Measurements from ENCODE around the gene STK10.
"Not testable (repeated sequence)": the region's sequence is repeated elsewhere in the genome, so short reads cannot be mapped to it uniquely, and the experiment has no call there.

STK10 gene

GRCh38 chr5:172028167-172028566 is 159.9 kb downstream of the STK10 start:
- Histone ChIP-seq H3K4me1 (ENCODE audit: control insufficient read depth, insufficient read depth, low read length) (no peaks in the 10 kb centered on the region), H3K27me3 (ENCODE audit: control insufficient read depth, insufficient read depth, low read length) (no peaks in the 10 kb centered on the region), H3K9me3 (ENCODE audit: control insufficient read depth, insufficient read depth, low read depth, low read length) (peaks cover 21% of the 10 kb centered on the region), H3K27ac (ENCODE audit: low read depth, low read length) (no peak overlapping the region), H3K9ac (ENCODE audit: low read length) (no peak overlapping the region), H3K36me3 (ENCODE audit: control insufficient read depth, insufficient read depth, low read length) (no peaks in the 10 kb centered on the region), H3K4me3 (ENCODE audit: low read depth, low read length) (no peak overlapping the region)

- H3K4me3 ChIP-seq (ENCODE audit: low read depth, low read length); H3K9ac ChIP-seq (ENCODE audit: low read length); H3K27ac ChIP-seq (ENCODE audit: low read depth, low read length); H3K4me1 ChIP-seq (ENCODE audit: control insufficient read depth, insufficient read depth, low read length); H3K27me3 ChIP-seq (ENCODE audit: control insufficient read depth, insufficient read depth, low read length); H3K9me3 ChIP-seq (ENCODE audit: control insufficient read depth, insufficient read depth, low read depth, low read length); H3K36me3 ChIP-seq (ENCODE audit: control insufficient read depth, insufficient read depth, low read length): not testable (repeated sequence)
These were observed 167.8 kb downstream of the STK10 start for GRCh38 chr5:172020110-172020786.

GRCh38 chr5:172015346-172015745 is 172.7 kb downstream of the STK10 start:
- no peak overlapping the region for H3K27ac ChIP-seq (ENCODE audit: low read depth, low read length)
- no peak overlapping the region for H3K9ac ChIP-seq (ENCODE audit: low read length)
- no peaks in the 10 kb centered on the region for H3K36me3 ChIP-seq (ENCODE audit: control insufficient read depth, insufficient read depth, low read length)
- no peaks in the 10 kb centered on the region for H3K27me3 ChIP-seq (ENCODE audit: control insufficient read depth, insufficient read depth, low read length)
- no peaks in the 10 kb centered on the region for H3K9me3 ChIP-seq (ENCODE audit: control insufficient read depth, insufficient read depth, low read depth, low read length)
- no peak overlapping the region for H3K4me3 ChIP-seq (ENCODE audit: low read depth, low read length)
- H3K4me1 ChIP-seq (ENCODE audit: control insufficient read depth, insufficient read depth, low read length) = no peaks in the 10 kb centered on the region

GRCh38 chr5:172010278-172010677 is 177.7 kb downstream of the STK10 start:
- Histone ChIP-seq H3K36me3 (ENCODE audit: control insufficient read depth, insufficient read depth, low read length) (no peaks in the 10 kb centered on the region), H3K4me1 (ENCODE audit: control insufficient read depth, insufficient read depth, low read length) (peaks cover 22% of the 10 kb centered on the region), H3K27me3 (ENCODE audit: control insufficient read depth, insufficient read depth, low read length) (no peaks in the 10 kb centered on the region), H3K9me3 (ENCODE audit: control insufficient read depth, insufficient read depth, low read depth, low read length) (no peaks in the 10 kb centered on the region), H3K27ac (ENCODE audit: low read depth, low read length) (no peak overlapping the region), H3K4me3 (ENCODE audit: low read depth, low read length) (no peak overlapping the region), H3K9ac (ENCODE audit: low read length) (no peak overlapping the region)

GRCh38 chr5:172009536-172010270 is 178.3 kb downstream of the STK10 start:
- H3K27ac ChIP-seq (ENCODE audit: low read depth, low read length) = 0 out of 2 replicates have a peak overlapping the region, but pooled peaks have one; percentile 63

GRCh38 chr5:172008689-172009141 is 179.3 kb downstream of the STK10 start:
- Histone ChIP-seq H3K4me1 (ENCODE audit: control insufficient read depth, insufficient read depth, low read length) (peaks cover 30% of the 10 kb centered on the region), H3K27me3 (ENCODE audit: control insufficient read depth, insufficient read depth, low read length) (no peaks in the 10 kb centered on the region), H3K27ac (ENCODE audit: low read depth, low read length) (peak overlapping the region; percentile 97), H3K9me3 (ENCODE audit: control insufficient read depth, insufficient read depth, low read depth, low read length) (no peaks in the 10 kb centered on the region), H3K36me3 (ENCODE audit: control insufficient read depth, insufficient read depth, low read length) (no peaks in the 10 kb centered on the region), H3K4me3 (ENCODE audit: low read depth, low read length) (peak overlapping the region; percentile 83), H3K9ac (ENCODE audit: low read length) (peak overlapping the region; percentile 95)

More at GRCh38 chr5:172009536-172010270, 178.3 kb downstream of the STK10 start:
- Histone ChIP-seq H3K9me3 (ENCODE audit: control insufficient read depth, insufficient read depth, low read depth, low read length) (no peaks in the 10 kb centered on the region), H3K9ac (ENCODE audit: low read length) (peak overlapping the region; percentile 58), H3K4me1 (ENCODE audit: control insufficient read depth, insufficient read depth, low read length) (peaks cover 27% of the 10 kb centered on the region), H3K4me3 (ENCODE audit: low read depth, low read length) (peak overlapping the region; percentile 83), H3K36me3 (ENCODE audit: control insufficient read depth, insufficient read depth, low read length) (no peaks in the 10 kb centered on the region), H3K27me3 (ENCODE audit: control insufficient read depth, insufficient read depth, low read length) (no peaks in the 10 kb centered on the region)

GRCh38 chr5:172008111-172008455 is 179.9 kb downstream of the STK10 start:
- H3K9ac ChIP-seq (ENCODE audit: low read length) = peak overlapping the region; percentile 95
- peak overlapping the region; percentile 97 for H3K27ac ChIP-seq (ENCODE audit: low read depth, low read length)
- H3K4me1 ChIP-seq (ENCODE audit: control insufficient read depth, insufficient read depth, low read length) = peaks cover 33% of the 10 kb centered on the region
- H3K36me3 ChIP-seq (ENCODE audit: control insufficient read depth, insufficient read depth, low read length) = no peaks in the 10 kb centered on the region
- no peaks in the 10 kb centered on the region for H3K9me3 ChIP-seq (ENCODE audit: control insufficient read depth, insufficient read depth, low read depth, low read length)
- no peaks in the 10 kb centered on the region for H3K27me3 ChIP-seq (ENCODE audit: control insufficient read depth, insufficient read depth, low read length)
- H3K4me3 ChIP-seq (ENCODE audit: low read depth, low read length) = peak overlapping the region; percentile 83

- H3K27ac ChIP-seq (ENCODE audit: low read depth, low read length) = peak overlapping the region; percentile 97
- no peaks in the 10 kb centered on the region for H3K27me3 ChIP-seq (ENCODE audit: control insufficient read depth, insufficient read depth, low read length)
- peak overlapping the region; percentile 83 for H3K4me3 ChIP-seq (ENCODE audit: low read depth, low read length)
- H3K4me1 ChIP-seq (ENCODE audit: control insufficient read depth, insufficient read depth, low read length) = peaks cover 40% of the 10 kb centered on the region
- H3K36me3 ChIP-seq (ENCODE audit: control insufficient read depth, insufficient read depth, low read length) = no peaks in the 10 kb centered on the region
- H3K9me3 ChIP-seq (ENCODE audit: control insufficient read depth, insufficient read depth, low read depth, low read length) = no peaks in the 10 kb centered on the region
- H3K9ac ChIP-seq (ENCODE audit: low read length) = peak overlapping the region; percentile 95
These were observed 180.6 kb downstream of the STK10 start for GRCh38 chr5:172007175-172008110.

GRCh38 chr5:172006321-172007174 is 181.5 kb downstream of the STK10 start, which contains the start of gene FBXW11:
FBXW11 (minus strand) TSS chr5:172006638; CDS start chr5:172006502, 136 bp downstream.
- H3K27me3 ChIP-seq (ENCODE audit: control insufficient read depth, insufficient read depth, low read length) = no peaks in the 10 kb centered on the region
- H3K9me3 ChIP-seq (ENCODE audit: control insufficient read depth, insufficient read depth, low read depth, low read length) = no peaks in the 10 kb centered on the region
- peak within 1 kb of the TSS; percentile 97 for H3K27ac ChIP-seq (ENCODE audit: low read depth, low read length)
- H3K9ac ChIP-seq (ENCODE audit: low read length) = peak within 1 kb of the TSS; percentile 95
- no peaks in the 10 kb centered on the region for H3K36me3 ChIP-seq (ENCODE audit: control insufficient read depth, insufficient read depth, low read length)
- peak within 1 kb of the TSS; percentile 83 for H3K4me3 ChIP-seq (ENCODE audit: low read depth, low read length)
- H3K4me1 ChIP-seq (ENCODE audit: control insufficient read depth, insufficient read depth, low read length) = peaks cover 48% of the 10 kb centered on the region

GRCh38 chr5:172005708-172006320 is 182.2 kb downstream of the STK10 start:
- peak overlapping the region; percentile 83 for H3K4me3 ChIP-seq (ENCODE audit: low read depth, low read length)

More at GRCh38 chr5:172005708-172006320, 182.2 kb downstream of the STK10 start:
- Histone ChIP-seq H3K36me3 (ENCODE audit: control insufficient read depth, insufficient read depth, low read length) (no peaks in the 10 kb centered on the region), H3K9me3 (ENCODE audit: control insufficient read depth, insufficient read depth, low read depth, low read length) (no peaks in the 10 kb centered on the region), H3K9ac (ENCODE audit: low read length) (peak overlapping the region; percentile 95), H3K27ac (ENCODE audit: low read depth, low read length) (peak overlapping the region; percentile 97), H3K4me1 (ENCODE audit: control insufficient read depth, insufficient read depth, low read length) (peaks cover 55% of the 10 kb centered on the region), H3K27me3 (ENCODE audit: control insufficient read depth, insufficient read depth, low read length) (no peaks in the 10 kb centered on the region)
